Keratinocyte (primary cell): ENCODE data around the gene C10orf67. TPM values are rescaled to one million over a fixed set of nuclear protein-coding genes. Genes with fewer than 3 reads are reported as not detected.

Experiments used
- DNase-seq: peaks from one replicate; pipeline ENCODE4 v3.0.0-alpha.2; 2011; ENCODE audit warnings: low read depth, missing footprints, low spot score
- FAIRE-seq: peaks from 2 replicates; lab custom pipeline; 2011; peaks lifted over from hg19 to GRCh38; lab: Jason Lieb, UNC
- H2AFZ ChIP-seq: 2 replicates; pipeline ENCODE4 v1.6.0; 2012; ENCODE audit warnings: low read length, control low read depth, inconsistent platforms; ENCODE audit not compliant: control insufficient read depth
- H3K27ac ChIP-seq: 2 replicates; pipeline ENCODE4 v1.5.1; 2011; ENCODE audit warnings: low read length; ENCODE audit not compliant: control insufficient read depth, insufficient read depth
- H3K27me3 ChIP-seq: 3 replicates; pipeline ENCODE4 v1.6.0; 2011; ENCODE audit warnings: low read length; ENCODE audit not compliant: control insufficient read depth, insufficient read depth; ENCODE audit errors: extremely low read depth
- H3K36me3 ChIP-seq, 2 experiments: 2 replicates in 1 of 2; 3 replicates in 1 of 2; pipeline ENCODE4 v1.5.1; 2011; ENCODE audit warnings: low read length in 2 of 2, mild to moderate bottlenecking in 1 of 2; ENCODE audit not compliant: control insufficient read depth in 2 of 2, insufficient read depth in 2 of 2; ENCODE audit errors: extremely low read depth in 1 of 2
- H3K4me1 ChIP-seq: 3 replicates; pipeline ENCODE4 v1.5.1; 2011; ENCODE audit warnings: low read length; ENCODE audit not compliant: control insufficient read depth, insufficient read depth; ENCODE audit errors: extremely low read depth
- H3K4me2 ChIP-seq: 3 replicates; pipeline ENCODE4 v1.6.0; 2011; ENCODE audit warnings: low read depth, low read length; ENCODE audit not compliant: control insufficient read depth, insufficient read depth; ENCODE audit errors: extremely low read depth
- H3K4me3 ChIP-seq, 3 experiments: fragments of 200-600 bp in 1 of 3; sonication (generic) in 1 of 3; 2 replicates in 2 of 3; 3 replicates in 1 of 3; pipeline ENCODE4 v1.5.1; 2011 to 2016; ENCODE audit warnings: low read length in 3 of 3, mild to moderate bottlenecking in 3 of 3, control low read depth in 2 of 3, inconsistent platforms in 1 of 3, low read depth in 1 of 3, mixed read lengths in 1 of 3, mixed run types in 1 of 3, moderate library complexity in 1 of 3; ENCODE audit not compliant: control insufficient read depth in 2 of 3, insufficient read depth in 2 of 3; ENCODE audit errors: extremely low read depth in 1 of 3
- H3K79me2 ChIP-seq: 2 replicates; pipeline ENCODE4 v1.6.0; 2012; ENCODE audit warnings: low read length; ENCODE audit not compliant: control insufficient read depth, insufficient read depth
- H3K9ac ChIP-seq: 3 replicates; pipeline ENCODE4 v1.6.0; 2011; ENCODE audit warnings: low read length; ENCODE audit not compliant: control insufficient read depth, insufficient read depth; ENCODE audit errors: extremely low read depth
- H3K9me1 ChIP-seq: 3 replicates; pipeline ENCODE4 v1.6.0; 2011; ENCODE audit warnings: low read length; ENCODE audit not compliant: control insufficient read depth, insufficient read depth; ENCODE audit errors: extremely low read depth
- H3K9me3 ChIP-seq: 2 replicates; pipeline ENCODE4 v1.5.1; 2012; ENCODE audit warnings: low read depth, low read length; ENCODE audit not compliant: control insufficient read depth
- H4K20me1 ChIP-seq: 3 replicates; pipeline ENCODE4 v1.6.0; 2011; ENCODE audit warnings: low read length; ENCODE audit not compliant: control insufficient read depth, insufficient read depth; ENCODE audit errors: extremely low read depth
- CTCF ChIP-seq, 3 experiments: IDR thresholded peaks in 1 of 3; conservative IDR thresholded peaks in 1 of 3; optimal IDR thresholded peaks in 1 of 3; 2 replicates in 2 of 3; 3 replicates in 1 of 3; pipeline versions ENCODE3 to v1.5.1; 2011; ENCODE audit warnings: low read length in 3 of 3, mild to moderate bottlenecking in 3 of 3, moderate library complexity in 2 of 3, control low read depth in 1 of 3, inconsistent platforms in 1 of 3; ENCODE audit not compliant: insufficient read depth in 2 of 3; ENCODE audit errors: extremely low read depth in 1 of 3
- EZH2 ChIP-seq: IDR thresholded peaks from one replicate; pipeline ENCODE4 v1.6.1; 2012; ENCODE audit warnings: inconsistent platforms, mild to moderate bottlenecking, low read length, moderate library complexity
- dilution Hi-C: fragments of 300-500 bp; cut with MboI; formaldehyde crosslinking; loops from one replicate; pipeline ENCODE4 v1.7.0; 2020; ENCODE audit warnings: low sequenced_read_pairs; ENCODE audit not compliant: extremely low pct_ligation_motif_present
- polyA plus RNA-seq, 5 experiments: library from polyadenylated mRNA; depleted of rRNA in 3 of 5; stranded (reverse) in 3 of 5; stranded (forward) in 1 of 5; unstranded in 1 of 5; fragments of >200 nt; gene quantifications; 1 replicate in 1 of 5; 2 replicates in 3 of 5; 3 replicates in 1 of 5; pipeline versions ENCODE4 v1.2.1 to v1.2.3, GENCODE V29; 2011 to 2012; ENCODE audit warnings: missing spikeins in 2 of 5, low read depth in 1 of 5, low replicate concordance in 1 of 5

C10orf67 gene
- polyA plus RNA-seq, 1 donor (not counting 4 experiments of a cell fraction or from before 2014, with no cell fraction given), result 0.26 TPM

GRCh38 chr10:23263441-23264164, 81.0 kb downstream of the C10orf67 start:
- FAIRE-seq, result no peak
- H3K9me1 ChIP-seq, result no peaks in the 10 kb centered on the region
- H3K4me3 ChIP-seq, result no peak overlapping the region
- no peaks in the 10 kb centered on the region for H3K36me3 ChIP-seq
- no peaks in the 10 kb centered on the region for H3K4me1 ChIP-seq
- H4K20me1 ChIP-seq, result no peaks in the 10 kb centered on the region
- dilution Hi-C loops, result no loop called here
- DNase-seq, result no peak
- H2AFZ ChIP-seq, result no peak overlapping the region
- H3K79me2 ChIP-seq, result no peaks in the 10 kb centered on the region
- no peak overlapping the region for H3K27ac ChIP-seq
- no peaks in the 10 kb centered on the region for H3K27me3 ChIP-seq
- TF ChIP-seq EZH2 (no peak), CTCF (optimal IDR thresholded peaks at IDR 0.05 in 1 of 3, IDR thresholded peaks at IDR 0.05 in 1 of 3, conservative IDR thresholded peaks at IDR 0.05 in 1 of 3; ENCODE audit: extremely low read depth in 1 of 3, insufficient read depth in 2 of 3, low read length in 3 of 3) (no peak)
- H3K9me3 ChIP-seq, result no peaks in the 10 kb centered on the region
- no peak overlapping the region for H3K9ac ChIP-seq
- no peak overlapping the region for H3K4me2 ChIP-seq

- dilution Hi-C loops, result no loop called here
- FAIRE-seq, result no peak
Observed at GRCh38 chr10:23262928-23263327, 81.7 kb downstream of the C10orf67 start.

More at GRCh38 chr10:23262928-23263327, 81.7 kb downstream of the C10orf67 start:
- no peaks in the 10 kb centered on the region for H3K4me1 ChIP-seq
- no peaks in the 10 kb centered on the region for H4K20me1 ChIP-seq
- no peak overlapping the region for H3K9ac ChIP-seq
- TF ChIP-seq CTCF (optimal IDR thresholded peaks at IDR 0.05 in 1 of 3, IDR thresholded peaks at IDR 0.05 in 1 of 3, conservative IDR thresholded peaks at IDR 0.05 in 1 of 3; ENCODE audit: extremely low read depth in 1 of 3, insufficient read depth in 2 of 3, low read length in 3 of 3) (no peak), EZH2 (no peak)
- no peak overlapping the region for H3K4me2 ChIP-seq
- no peak overlapping the region for H2AFZ ChIP-seq
- H3K36me3 ChIP-seq, result no peaks in the 10 kb centered on the region
- no peaks in the 10 kb centered on the region for H3K79me2 ChIP-seq
- no peak for DNase-seq
- H3K9me3 ChIP-seq, result no peaks in the 10 kb centered on the region
- no peaks in the 10 kb centered on the region for H3K9me1 ChIP-seq
- no peaks in the 10 kb centered on the region for H3K27me3 ChIP-seq
- no peak overlapping the region for H3K4me3 ChIP-seq
- no peak overlapping the region for H3K27ac ChIP-seq
